Uterus (tissue), 2 donors: ENCODE results near the gene CDKL1.

Experiments
- CTCF ChIP-seq, 4 experiments: fragments of 200-600 bp in 2 of 4; fragments of 450-650 bp in 2 of 4; sonication (generic) in 2 of 4; IDR thresholded peaks; one replicate each; pipeline ENCODE4 v1.5.1; 2016 to 2019; ENCODE audit warnings: antibody characterized with exemption in 4 of 4, mild to moderate bottlenecking in 2 of 4, moderate library complexity in 1 of 4
- POLR2A ChIP-seq, 2 donors: fragments of 450-650 bp; IDR thresholded peaks; one replicate each; pipeline ENCODE4 v1.6.1; 2016; ENCODE audit warnings: antibody characterized with exemption in 2 of 2, mild to moderate bottlenecking in 1 of 2, moderate library complexity in 1 of 2

GRCh38 chr14:50311337-50311971 lies 85.2 kb downstream of the CDKL1 start:
- TF ChIP-seq CTCF (IDR thresholded peaks at IDR 0.05) (peak; percentile 20 to 65 (median 53)), POLR2A (IDR thresholded peaks at IDR 0.05) (no peak)
